MCF 10A (cell line): ENCODE data around the gene RPS18. TPM values are rescaled to one million over a fixed set of nuclear protein-coding genes. Genes with fewer than 3 reads are reported as not detected.

ENCODE experiments used
- BruUV-seq: library from RNA; stranded (reverse); fragments of 400-500 nt; replicated peaks from 2 replicates; lab custom pipeline; 2021; lab: Mats Ljungman, UMichigan
- CTCF ChIA-PET: fragments of 300-600 bp; sonication (Branson Sonifier 250); formaldehyde crosslinking; extraction: SDS; loops from one replicate; lab custom pipeline; 2021; ENCODE audit warnings: antibody characterized with exemption, inconsistent platforms; lab: Yijun Ruan, JAX
- POLR2A ChIA-PET: fragments of 300-600, 350-650 bp; sonication (Branson Sonifier 250); formaldehyde crosslinking; extraction: SDS; loops from one replicate; lab custom pipeline; 2020; ENCODE audit warnings: antibody characterized with exemption, inconsistent platforms; lab: Yijun Ruan, JAX
- DNase-seq: peaks from one replicate; pipeline ENCODE4 v3.0.0-alpha.2; 2018; ENCODE audit not compliant: unreplicated experiment
- H3K27ac Mint-ChIP-seq: one replicate; pipeline ENCODE4 v1.8.0; 2022; ENCODE audit warnings: mild to moderate bottlenecking, low read depth, mixed read lengths; ENCODE audit not compliant: unreplicated experiment
- H3K27me3 Mint-ChIP-seq: one replicate; pipeline ENCODE4 v1.8.0; 2022; ENCODE audit warnings: mixed read lengths; ENCODE audit not compliant: insufficient read depth, unreplicated experiment
- H3K36me3 Mint-ChIP-seq: one replicate; pipeline ENCODE4 v1.8.0; 2022; ENCODE audit warnings: mild to moderate bottlenecking, moderate library complexity, mixed read lengths; ENCODE audit not compliant: insufficient read depth, unreplicated experiment
- H3K4me1 Mint-ChIP-seq: one replicate; pipeline ENCODE4 v1.8.0; 2022; ENCODE audit warnings: mixed read lengths; ENCODE audit not compliant: insufficient read depth, unreplicated experiment
- H3K4me3 Mint-ChIP-seq: one replicate; pipeline ENCODE4 v1.8.0; 2022; ENCODE audit warnings: mild to moderate bottlenecking, moderate library complexity, mixed read lengths; ENCODE audit not compliant: unreplicated experiment
- H3K9me3 Mint-ChIP-seq: one replicate; pipeline ENCODE4 v1.8.0; 2022; ENCODE audit warnings: mixed read lengths; ENCODE audit not compliant: unreplicated experiment
- CTCF ChIP-seq: fragments of 200-600 bp; IDR thresholded peaks from one replicate; pipeline ENCODE4 v1.8.0; 2022; ENCODE audit warnings: antibody characterized with exemption, mild to moderate bottlenecking; ENCODE audit not compliant: unreplicated experiment
- intact Hi-C: fragments of 100-400 bp; cut with micrococcal nuclease; formaldehyde crosslinking; loops from 2 replicates; pipeline ENCODE4 v1.14.1; 2022
- total RNA-seq: library from RNA; stranded (reverse); gene quantifications from 2 replicates; pipeline ENCODE4 v1.2.3, GENCODE V29; 2022

RPS18 gene
- total RNA-seq, 1 experiment from 2014 or later = 4,063 TPM

GRCh38 chr6:33276864-33277662 lies 5.2 kb downstream of the RPS18 start, which contains the start of gene B3GALT4:
Gene B3GALT4 (plus strand): TSS chr6:33277123. CDS start chr6:33277420, 297 bp downstream.
- DNase-seq = peak; percentile 72
- no TSS peak for BruUV-seq
- TF ChIP-seq CTCF = peak; percentile 52
- intact Hi-C loops = no loop called here
- H3K27me3 Mint-ChIP-seq = no peaks in the 10 kb centered on the region
- H3K27ac Mint-ChIP-seq = peak within 1 kb of the TSS; percentile 80
- ChIA-PET POLR2A (interaction anchor here (0.6 to 5.6 kb wide), 20 partner anchors 12 to 1625 kb away, joined by 3 to 73 read pairs (median 5); partner anchors contain the start of genes MSH5, PFDN6, RGL2 and RING1), CTCF (interaction anchor here (0.7 to 2.9 kb wide), 8 partner anchors 10 to 1098 kb away, joined by 3 to 18 read pairs (median 4); partner anchors contain the start of genes PFDN6 and WDR46)
- H3K4me3 Mint-ChIP-seq = peak within 1 kb of the TSS; percentile 99
- peaks cover 67% of the 10 kb centered on the region for H3K36me3 Mint-ChIP-seq
- peaks cover 30% of the 10 kb centered on the region for H3K4me1 Mint-ChIP-seq
- H3K9me3 Mint-ChIP-seq = no peaks in the 10 kb centered on the region

DNA sequence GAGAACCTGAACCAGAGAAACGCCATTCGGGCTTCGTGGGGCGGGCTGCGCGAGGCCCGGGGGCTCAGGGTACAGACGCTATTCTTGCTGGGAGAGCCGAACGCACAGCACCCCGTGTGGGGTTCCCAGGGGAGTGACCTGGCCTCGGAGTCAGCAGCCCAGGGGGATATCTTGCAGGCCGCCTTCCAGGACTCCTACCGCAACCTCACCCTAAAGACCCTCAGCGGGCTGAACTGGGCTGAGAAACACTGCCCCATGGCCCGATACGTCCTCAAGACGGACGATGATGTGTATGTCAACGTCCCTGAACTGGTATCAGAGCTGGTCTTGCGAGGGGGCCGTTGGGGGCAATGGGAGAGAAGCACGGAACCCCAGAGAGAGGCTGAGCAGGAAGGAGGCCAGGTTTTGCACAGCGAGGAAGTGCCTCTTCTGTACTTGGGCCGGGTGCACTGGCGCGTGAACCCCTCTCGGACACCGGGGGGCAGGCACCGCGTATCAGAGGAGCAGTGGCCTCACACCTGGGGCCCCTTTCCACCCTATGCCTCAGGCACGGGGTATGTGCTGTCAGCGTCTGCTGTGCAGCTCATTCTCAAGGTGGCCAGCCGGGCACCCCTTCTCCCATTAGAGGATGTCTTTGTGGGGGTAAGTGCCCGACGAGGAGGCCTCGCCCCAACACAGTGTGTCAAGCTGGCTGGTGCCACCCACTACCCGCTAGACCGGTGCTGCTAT lies 6.0 kb downstream of the RPS18 start:
- Mint-ChIP-seq H3K27ac (no peak overlapping the region), H3K9me3 (no peaks in the 10 kb centered on the region), H3K4me1 (peaks cover 30% of the 10 kb centered on the region), H3K36me3 (peaks cover 61% of the 10 kb centered on the region), H3K4me3 (peak overlapping the region; percentile 99), H3K27me3 (no peaks in the 10 kb centered on the region)
- peak; percentile 13 for TF ChIP-seq CTCF
- no TSS peak for BruUV-seq
- DNase-seq = no peak
- intact Hi-C loops = loop anchor here (2.0 kb wide), 1 partner anchor 21 kb away; the partner anchor contains the start of gene RGL2
- ChIA-PET CTCF (interaction anchor here (0.7 to 2.9 kb wide), 9 partner anchors 9 to 1098 kb away, joined by 3 to 18 read pairs (median 4); partner anchors contain the start of genes PFDN6 and WDR46), POLR2A (interaction anchor here (0.6 to 5.6 kb wide), 20 partner anchors 11 to 306 kb away, joined by 3 to 73 read pairs (median 6); partner anchors contain the start of genes PFDN6, RGL2, RING1 and WDR46)

GRCh38 chr6:33278392-33278741 lies 6.5 kb downstream of the RPS18 start:
- no peak for TF ChIP-seq CTCF
- CTCF ChIA-PET = interaction anchor here (0.8 to 2.9 kb wide), 5 partner anchors 10 to 30 kb away, joined by 3 to 18 read pairs (median 4); partner anchors contain the start of genes PFDN6 and WDR46
- Mint-ChIP-seq H3K4me3 (no peak overlapping the region), H3K4me1 (peaks cover 28% of the 10 kb centered on the region), H3K36me3 (peaks cover 61% of the 10 kb centered on the region), H3K27ac (no peak overlapping the region), H3K27me3 (no peaks in the 10 kb centered on the region), H3K9me3 (no peaks in the 10 kb centered on the region)
- BruUV-seq = no TSS peak
- DNase-seq = no peak
- intact Hi-C loops = loop anchor here (2.0 kb wide), 1 partner anchor 20 kb away; the partner anchor contains the start of gene RGL2
- POLR2A ChIA-PET = interaction anchor here (0.9 to 5.6 kb wide), 8 partner anchors 10 to 306 kb away, joined by 4 to 73 read pairs (median 10); partner anchors contain the start of genes PFDN6, RGL2, WDR46 and ZBTB22
